CD4-positive, alpha-beta T cell (primary cell): ENCODE results near the gene SNED1. TPM values are rescaled to one million over a fixed set of nuclear protein-coding genes. Genes with fewer than 3 reads are reported as not detected.
A peak's percentile ranks its signal among the peaks of the same experiment; 100 is the strongest.

ENCODE experiments used
- ATAC-seq: fragments of 200-7000 bp; cut with Tn5 transposase; one replicate; pipeline ENCODE4 v1.10.0; 2022; ENCODE audit warnings: mild to moderate bottlenecking; ENCODE audit not compliant: poor library complexity
- CTCF ChIA-PET: fragments of 350-600 bp; sonication (Branson Sonifier 250); formaldehyde crosslinking; loops from one replicate; lab custom pipeline; 2021; ENCODE audit warnings: antibody characterized with exemption, inconsistent platforms; lab: Charles Lee
- POLR2A ChIA-PET: fragments of 350-600 bp; sonication (Branson Sonifier 250); formaldehyde crosslinking; loops from one replicate; lab custom pipeline; 2021; ENCODE audit warnings: antibody characterized with exemption, inconsistent platforms; lab: Charles Lee
- DNase-seq, 14 experiments: peaks; one replicate each; pipeline ENCODE4 v3.0.0-alpha.2; 2013 to 2020; ENCODE audit warnings: mixed read lengths in 2 of 14
- H3K27ac ChIP-seq, 2 donors: one replicate each; pipeline versions ENCODE4 v1.5.1 to v1.7.0; 2013; ENCODE audit warnings: low read length in 2 of 2, low read depth in 1 of 2, mild to moderate bottlenecking in 1 of 2
- H3K27me3 ChIP-seq, 2 experiments: 1 replicate in 1 of 2; 2 replicates in 1 of 2; pipeline versions ENCODE4 v1.6.1 to v1.7.0; 2013; ENCODE audit warnings: low read length in 2 of 2, control low read depth in 1 of 2, mild to moderate bottlenecking in 1 of 2, moderate library complexity in 1 of 2; ENCODE audit not compliant: insufficient read depth in 2 of 2, control insufficient read depth in 1 of 2
- H3K36me3 ChIP-seq: one replicate; pipeline ENCODE4 v1.6.1; 2013; ENCODE audit warnings: low read length, control low read depth; ENCODE audit not compliant: insufficient read depth
- H3K4me1 ChIP-seq: one replicate; pipeline ENCODE4 v1.6.1; 2013; ENCODE audit warnings: low read length, control low read depth; ENCODE audit not compliant: insufficient read depth
- H3K4me3 ChIP-seq: one replicate; pipeline ENCODE4 v1.5.1; 2013; ENCODE audit warnings: mild to moderate bottlenecking, low read length, moderate library complexity
- H3K9me3 ChIP-seq, 2 experiments: 1 replicate in 1 of 2; 2 replicates in 1 of 2; pipeline versions ENCODE4 v1.6.1 to v1.7.0; 2013; ENCODE audit warnings: low read length in 2 of 2, mild to moderate bottlenecking in 2 of 2, control low read depth in 1 of 2, moderate library complexity in 1 of 2; ENCODE audit not compliant: control insufficient read depth in 1 of 2, insufficient read depth in 1 of 2
- H3K27ac Mint-ChIP-seq: one replicate; pipeline ENCODE4 v1.8.0; 2020; ENCODE audit warnings: mixed read lengths
- H3K27me3 Mint-ChIP-seq: one replicate; pipeline ENCODE4 v1.8.0; 2021; ENCODE audit warnings: mixed read lengths
- H3K36me3 Mint-ChIP-seq: one replicate; pipeline ENCODE4 v1.8.0; 2021; ENCODE audit warnings: low read depth, mixed read lengths
- H3K4me1 Mint-ChIP-seq: one replicate; pipeline ENCODE4 v1.8.0; 2021; ENCODE audit warnings: low read depth, mixed read lengths
- H3K4me3 Mint-ChIP-seq: one replicate; pipeline ENCODE4 v1.8.0; 2020; ENCODE audit warnings: mild to moderate bottlenecking, mixed read lengths
- H3K9me3 Mint-ChIP-seq: one replicate; pipeline ENCODE4 v1.8.0; 2020; ENCODE audit warnings: mixed read lengths
- CTCF ChIP-seq: fragments of 200-600 bp; IDR thresholded peaks from one replicate; pipeline ENCODE4 v1.8.0; 2022; ENCODE audit warnings: antibody characterized with exemption, mild to moderate bottlenecking
- intact Hi-C, 2 experiments: fragments of 100-400 bp; cut with DNase I in 1 of 2; cut with micrococcal nuclease in 1 of 2; formaldehyde crosslinking; loops; one replicate each; pipeline versions ENCODE4 v1.15.1 to v1.9.0; 2023 to 2025; cut with DNase I, micrococcal nuclease
- total RNA-seq, 174 experiments: library from RNA in 2 of 174; stranded (reverse) in 2 of 174; gene quantifications; one replicate each; pipeline ENCODE4 v1.2.3 and lab custom pipeline; 2021 to 2026

The SNED1 gene
- total RNA-seq, 2 experiments from 2014 or later = 42.0 to 42.7 TPM

DNA sequence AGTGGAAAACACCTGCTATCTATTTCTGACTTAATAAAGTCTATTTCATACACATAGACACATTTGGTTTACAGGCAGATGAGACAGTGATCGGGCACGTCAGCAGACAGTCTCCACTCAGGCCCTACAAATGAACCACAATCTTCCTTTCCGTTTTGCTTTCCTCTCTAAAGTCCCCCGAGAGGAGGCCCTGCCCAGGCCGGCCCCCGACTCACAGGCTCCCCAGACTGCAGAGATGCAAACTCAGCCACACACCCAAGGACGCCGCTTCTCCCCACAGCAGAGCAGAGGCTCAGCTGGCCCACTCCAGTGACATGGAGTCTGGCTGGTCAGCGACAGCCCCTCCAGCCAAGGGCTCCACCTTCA lies 113.0 kb downstream of the SNED1 start:
- intact Hi-C loops = no loop called here
- H3K9me3 ChIP-seq = peaks cover 0 to 13% of the 10 kb centered on the region in 2 experiments
- H3K4me3 ChIP-seq = peak overlapping the region; percentile 68
- H3K36me3 ChIP-seq = peaks cover 30% of the 10 kb centered on the region
- H3K4me1 ChIP-seq = peaks cover 64% of the 10 kb centered on the region
- POLR2A ChIA-PET = interaction anchor here (1.0 to 5.1 kb wide), 4 partner anchors 9 to 38 kb away, joined by 4 to 40 read pairs (median 20); partner anchors contain the start of genes MTERF4, PASK and PPP1R7
- peak overlapping the region; percentile 95 for H3K27ac Mint-ChIP-seq
- H3K9me3 Mint-ChIP-seq = peaks cover 2% of the 10 kb centered on the region
- H3K36me3 Mint-ChIP-seq = peaks cover 57% of the 10 kb centered on the region
- peaks cover 59% of the 10 kb centered on the region for H3K4me1 Mint-ChIP-seq
- ATAC-seq (peak; percentile 45), DNase-seq (peak in 6 of 14 experiments; percentile 44 to 72 (median 52))
- TF ChIP-seq CTCF = no peak
- peak overlapping the region; percentile 54 to 90 for H3K27ac ChIP-seq
- H3K27me3 ChIP-seq = no peaks in the 10 kb centered on the region
- peak overlapping the region; percentile 91 for H3K4me3 Mint-ChIP-seq
- CTCF ChIA-PET = no interaction called here
- H3K27me3 Mint-ChIP-seq = no peaks in the 10 kb centered on the region

DNA sequence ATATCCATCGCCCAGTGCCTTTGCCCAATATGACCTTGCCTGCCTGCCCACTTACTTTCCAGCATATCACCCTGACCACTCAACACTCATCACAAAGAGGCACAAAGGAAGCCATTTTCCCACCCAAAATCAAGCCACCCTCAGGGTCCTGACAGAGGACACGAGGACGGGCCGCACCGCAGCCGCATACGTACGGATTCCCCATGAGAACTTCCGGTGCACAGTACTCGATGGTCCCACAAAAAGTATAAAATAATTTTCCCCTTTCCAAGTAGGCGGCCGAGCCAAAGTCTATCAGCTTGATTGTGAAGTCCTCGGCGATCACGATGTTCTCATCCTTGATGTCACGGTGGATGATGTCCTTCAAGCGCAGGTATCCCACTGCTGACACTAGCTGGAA lies 113.6 kb downstream of the SNED1 start:
- Mint-ChIP-seq H3K27ac (peak overlapping the region; percentile 95), H3K36me3 (peaks cover 63% of the 10 kb centered on the region), H3K9me3 (peaks cover 2% of the 10 kb centered on the region), H3K4me3 (peak overlapping the region; percentile 83), H3K27me3 (no peaks in the 10 kb centered on the region), H3K4me1 (peaks cover 53% of the 10 kb centered on the region)
- Histone ChIP-seq H3K9me3 (peaks cover 0 to 13% of the 10 kb centered on the region in 2 experiments), H3K4me1 (peaks cover 58% of the 10 kb centered on the region), H3K4me3 (peak overlapping the region; percentile 68), H3K27me3 (no peaks in the 10 kb centered on the region), H3K36me3 (peaks cover 31% of the 10 kb centered on the region), H3K27ac (peak overlapping the region; percentile 54 to 90)
- intact Hi-C loops = no loop called here
- DNase-seq (no peak), ATAC-seq (no peak)
- CTCF ChIA-PET = interaction anchor here (0.5 to 1.3 kb wide), 2 partner anchors 20 to 34 kb away, joined by 3 to 7 read pairs; no protein-coding TSS in a partner anchor
- POLR2A ChIA-PET = interaction anchor here (1.4 to 5.1 kb wide), 3 partner anchors 10 to 38 kb away, joined by 9 to 40 read pairs (median 31); partner anchors contain the start of genes MTERF4, PASK and PPP1R7
- TF ChIP-seq CTCF = no peak

DNA sequence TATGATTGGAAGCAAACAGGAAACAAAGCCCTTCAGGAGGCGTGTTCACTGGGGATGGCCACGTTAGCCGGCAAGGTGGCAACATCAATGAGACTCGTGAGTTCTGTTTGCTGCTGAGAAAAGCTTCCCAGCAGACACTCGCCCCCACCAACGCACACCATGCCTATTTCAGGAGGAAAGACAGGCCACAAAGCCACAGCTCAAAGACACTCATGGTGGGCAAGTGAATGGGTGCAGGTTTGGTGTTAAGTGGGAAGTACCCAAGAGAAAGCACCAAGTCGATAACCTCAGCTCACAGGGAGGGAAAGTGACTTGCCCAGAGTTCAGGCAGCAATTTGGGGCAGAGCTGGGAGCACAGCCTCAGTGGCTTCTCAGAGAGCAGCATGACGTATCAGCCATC lies 114.2 kb downstream of the SNED1 start:
- Mint-ChIP-seq H3K27ac (peak overlapping the region; percentile 95), H3K36me3 (peaks cover 68% of the 10 kb centered on the region), H3K4me1 (peaks cover 48% of the 10 kb centered on the region), H3K4me3 (peak overlapping the region; percentile 83), H3K9me3 (peaks cover 2% of the 10 kb centered on the region), H3K27me3 (no peaks in the 10 kb centered on the region)
- POLR2A ChIA-PET = interaction anchor here (0.8 to 4.4 kb wide), 3 partner anchors 11 to 37 kb away, joined by 4 to 31 read pairs (median 9); partner anchors contain the start of genes MTERF4 and PASK
- CTCF ChIA-PET = interaction anchor here (0.5 to 1.6 kb wide), 3 partner anchors 20 to 38 kb away, joined by 3 to 7 read pairs (median 5); partner anchors contain the start of gene PPP1R7
- peaks cover 0 to 13% of the 10 kb centered on the region in 2 experiments for H3K9me3 ChIP-seq
- no peak for TF ChIP-seq CTCF
- H3K27ac ChIP-seq = peak overlapping the region; percentile 54 to 90
- H3K27me3 ChIP-seq = no peaks in the 10 kb centered on the region
- peak overlapping the region; percentile 68 for H3K4me3 ChIP-seq
- ATAC-seq (peak; percentile 39), DNase-seq (peak in 8 of 14 experiments; percentile 27 to 85 (median 53))
- intact Hi-C loops = no loop called here
- peaks cover 52% of the 10 kb centered on the region for H3K4me1 ChIP-seq
- peaks cover 29% of the 10 kb centered on the region for H3K36me3 ChIP-seq
